HCT116 (cell line): Measurements from ENCODE around the gene NAP1L1. TPM values are rescaled to one million over a fixed set of nuclear protein-coding genes. Genes with fewer than 3 reads are reported as not detected.

Experiments
- ATAC-seq: fragments of 200-7000 bp; cut with Tn5 transposase; 2 replicates; pipeline ENCODE4 v1.9.1; 2020; ENCODE audit warnings: mild to moderate bottlenecking, moderate library complexity
- BruUV-seq: library from RNA; stranded (reverse); fragments of 400-500 nt; replicated peaks from 2 replicates; lab custom pipeline; 2021; lab: Mats Ljungman, UMichigan
- CTCF ChIA-PET: fragments of 300-600 bp; sonication (Branson Sonifier 250); formaldehyde crosslinking; loops from one replicate; lab custom pipeline; 2021; ENCODE audit warnings: antibody characterized with exemption; lab: Charles Lee
- POLR2A ChIA-PET: fragments of 300-600, 350-600 bp; sonication (Branson Sonifier 250); formaldehyde crosslinking; loops from one replicate; lab custom pipeline; 2021; ENCODE audit warnings: antibody characterized with exemption; lab: Charles Lee
- RAD21 ChIA-PET, 2 experiments: fragments of 300-600 bp; sonication (Branson Sonifier 250); formaldehyde crosslinking; loops; one replicate each; lab custom pipeline; 2023; ENCODE audit warnings: low total read pairs in 2 of 2; ENCODE audit not compliant: uncharacterized antibody in 2 of 2, unreplicated experiment in 2 of 2, low non-redundant PET in 1 of 2; lab: Charles Lee
- DNase-seq: peaks from one replicate; pipeline ENCODE4 v3.0.0-alpha.2; 2010; ENCODE audit warnings: low read depth, low spot score
- H2AFZ ChIP-seq: fragments of 200-600 bp; shearing (Covaris generic), sonication (generic); 2 replicates; pipeline ENCODE4 v1.6.1; 2017; ENCODE audit warnings: low read depth, mixed run types, mixed read lengths, antibody characterized with exemption, low read length; ENCODE audit not compliant: poor library complexity, severe bottlenecking
- H3K27ac ChIP-seq: 2 replicates; pipeline ENCODE4 v1.5.1; 2012; ENCODE audit warnings: low read depth, low read length
- H3K27me3 ChIP-seq: fragments of 200-600 bp; sonication (generic); 2 replicates; pipeline ENCODE4 v1.6.1; 2016; ENCODE audit warnings: mixed run types, low read length, mixed read lengths; ENCODE audit not compliant: insufficient read depth
- H3K36me3 ChIP-seq, 2 experiments: fragments of 200-500 bp in 1 of 2; fragments of 200-600 bp in 1 of 2; sonication (Bioruptor generic) in 1 of 2; sonication (generic) in 1 of 2; 2 replicates each; pipeline versions ENCODE4 v1.5.1 to v1.6.1; 2014 to 2016; ENCODE audit warnings: low read length in 2 of 2, inconsistent platforms in 1 of 2, mixed read lengths in 1 of 2, mixed run types in 1 of 2; ENCODE audit not compliant: insufficient read depth in 2 of 2, control insufficient read depth in 1 of 2
- H3K4me1 ChIP-seq, 2 experiments: fragments of 200-600 bp in 1 of 2; sonication (generic) in 1 of 2; 2 replicates each; pipeline versions ENCODE4 v1.5.1 to v1.6.1; 2012 to 2017; ENCODE audit warnings: low read length in 2 of 2, inconsistent platforms in 1 of 2, mild to moderate bottlenecking in 1 of 2, mixed read lengths in 1 of 2, mixed run types in 1 of 2, moderate library complexity in 1 of 2; ENCODE audit not compliant: insufficient read depth in 2 of 2, control insufficient read depth in 1 of 2
- H3K4me2 ChIP-seq: fragments of 200-600 bp; sonication (generic); 2 replicates; pipeline ENCODE4 v1.6.1; 2017; ENCODE audit warnings: mixed run types, low read length, mixed read lengths
- H3K4me3 ChIP-seq, 2 experiments: fragments of 200-600 bp in 1 of 2; sonication (generic) in 1 of 2; replicated peaks in 1 of 2; 2 replicates each; pipeline ENCODE4 v1.5.1; 2011 to 2016; ENCODE audit warnings: low read length in 2 of 2, control low read depth in 1 of 2, low read depth in 1 of 2, mild to moderate bottlenecking in 1 of 2, mixed read lengths in 1 of 2, mixed run types in 1 of 2
- H3K79me2 ChIP-seq: fragments of 200-600 bp; sonication (generic); 2 replicates; pipeline ENCODE4 v1.6.1; 2017; ENCODE audit warnings: mild to moderate bottlenecking, mixed run types, low read length, moderate library complexity, mixed read lengths; ENCODE audit not compliant: insufficient read depth
- H3K9ac ChIP-seq: fragments of 200-600 bp; sonication (generic); 2 replicates; pipeline ENCODE4 v1.6.1; 2016; ENCODE audit warnings: low read length, mixed read lengths
- H3K9me2 ChIP-seq: fragments of 200-600 bp; sonication (generic), shearing (Covaris generic); 2 replicates; pipeline ENCODE4 v1.6.1; 2017; ENCODE audit warnings: mixed run types, mild to moderate bottlenecking, moderate library complexity; ENCODE audit not compliant: insufficient read depth
- H3K9me3 ChIP-seq, 2 experiments: fragments of 200-500 bp in 1 of 2; fragments of 200-600 bp in 1 of 2; sonication (Bioruptor generic) in 1 of 2; sonication (generic) in 1 of 2; 2 replicates each; pipeline ENCODE4 v1.6.1; 2014 to 2017; ENCODE audit warnings: low read length in 2 of 2, mixed read lengths in 2 of 2, inconsistent platforms in 1 of 2, low read depth in 1 of 2, mild to moderate bottlenecking in 1 of 2, mixed run types in 1 of 2, moderate library complexity in 1 of 2; ENCODE audit not compliant: control insufficient read depth in 1 of 2, insufficient read depth in 1 of 2
- H4K20me1 ChIP-seq: fragments of 200-600 bp; sonication (generic), shearing (Covaris generic); 2 replicates; pipeline ENCODE4 v1.6.1; 2017; ENCODE audit warnings: mixed run types, mild to moderate bottlenecking, moderate library complexity; ENCODE audit not compliant: insufficient read depth
- CEBPB ChIP-seq: IDR thresholded peaks from 2 replicates; pipeline ENCODE4 v1.6.1; 2012; ENCODE audit warnings: low read depth
- EGR1 ChIP-seq: IDR thresholded peaks from 2 replicates; pipeline ENCODE4 v1.6.1; 2012; ENCODE audit warnings: low read depth
- ELF1 ChIP-seq: IDR thresholded peaks from 2 replicates; pipeline ENCODE4 v1.6.1; 2012; ENCODE audit warnings: low read depth, borderline replicate concordance
- EZH2 ChIP-seq: fragments of 200-600 bp; sonication (generic); IDR thresholded peaks from 2 replicates; pipeline ENCODE4 v1.6.1; 2017; ENCODE audit warnings: antibody characterized with exemption, mixed run types
- EZH2phosphoT487 ChIP-seq: fragments of 200-600 bp; IDR thresholded peaks from 2 replicates; pipeline ENCODE4 v1.6.1; 2018; ENCODE audit warnings: antibody characterized with exemption, borderline replicate concordance
- POLR2A ChIP-seq: IDR thresholded peaks from 2 replicates; pipeline ENCODE4 v1.7.0; 2011; ENCODE audit warnings: borderline replicate concordance; ENCODE audit not compliant: insufficient read depth, insufficient read length; ENCODE audit errors: extremely low read depth
- POLR2AphosphoS5 ChIP-seq: IDR thresholded peaks from 2 replicates; pipeline ENCODE4 v1.6.1; 2011; ENCODE audit warnings: mild to moderate bottlenecking, low read depth, low read length, moderate library complexity
- TCF7L2 ChIP-seq: IDR thresholded peaks from 2 replicates; pipeline ENCODE4 v1.7.0; 2011; ENCODE audit warnings: borderline replicate concordance, inconsistent platforms; ENCODE audit not compliant: insufficient read depth, insufficient read length; ENCODE audit errors: extremely low read depth
- ZFX ChIP-seq: fragments of 450-650 bp; IDR thresholded peaks from 2 replicates; pipeline ENCODE4 v1.6.1; 2017
- ZNF274 ChIP-seq: fragments of 200-500 bp; sonication (Bioruptor generic); IDR thresholded peaks from 2 replicates; pipeline ENCODE4 v1.6.1; 2014; ENCODE audit warnings: mild to moderate bottlenecking, low read depth, low read length, inconsistent platforms
- intact Hi-C: fragments of 100-400 bp; cut with micrococcal nuclease; formaldehyde crosslinking; loops from 2 replicates; pipeline ENCODE4 v1.10.0; 2022
- total RNA-seq: library from RNA; stranded (reverse); gene quantifications from one replicate; pipeline ENCODE4 v1.2.1, GENCODE V29; 2021; ENCODE audit not compliant: unreplicated experiment
- TF ChIP-seq, protein P1 (sequence below): IDR thresholded peaks from 2 replicates; pipeline ENCODE4 v1.6.1; 2012
- TF ChIP-seq, protein P2 (sequence below), 3 experiments: fragments of 200-600 bp in 1 of 3; sonication (generic) in 1 of 3; IDR thresholded peaks in 2 of 3; conservative IDR thresholded peaks in 1 of 3; 2 replicates each; pipeline ENCODE4 v1.5.1; 2012 to 2017; ENCODE audit warnings: low read depth in 2 of 3, low read length in 2 of 3, antibody characterized with exemption in 1 of 3, borderline replicate concordance in 1 of 3, control low read depth in 1 of 3, mild to moderate bottlenecking in 1 of 3, mixed read lengths in 1 of 3, mixed run types in 1 of 3, moderate library complexity in 1 of 3; ENCODE audit not compliant: insufficient read depth in 1 of 3
- TF ChIP-seq, protein P3 (sequence below): IDR thresholded peaks from 2 replicates; pipeline ENCODE4 v1.6.1; 2012; ENCODE audit warnings: low read depth

Gene NAP1L1
- total RNA-seq, 1 experiment from 2014 or later = 531 TPM

DNA sequence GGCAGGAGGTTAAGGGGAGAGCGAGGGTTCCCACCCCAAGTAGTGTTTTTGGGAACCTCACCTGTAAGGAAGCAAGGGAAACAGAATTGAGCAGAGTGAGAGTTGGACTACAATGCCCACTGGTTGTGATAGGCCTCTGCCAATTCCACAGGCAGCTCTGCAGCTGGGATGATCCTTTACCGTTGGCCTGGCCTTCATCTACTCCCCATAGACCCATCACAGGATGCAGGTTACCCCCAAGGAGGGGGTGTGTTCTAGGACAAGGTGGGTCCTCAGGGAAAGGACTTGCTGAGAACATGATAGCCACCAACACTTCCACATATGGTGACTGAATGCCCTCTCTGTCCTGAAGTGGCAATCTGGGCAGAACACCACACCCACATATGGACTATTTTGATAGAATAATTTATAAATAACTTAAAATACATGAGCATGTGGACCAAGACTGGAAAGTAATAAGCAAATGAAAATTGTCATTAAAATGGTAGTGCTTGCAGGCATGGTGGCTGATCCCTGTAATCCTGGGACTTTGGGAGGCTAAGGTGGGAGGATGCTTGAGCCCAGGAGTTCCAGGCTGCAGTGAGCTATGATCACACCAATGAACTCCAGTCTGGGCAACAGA lies 61.3 kb downstream of the NAP1L1 start:
- no peaks in the 10 kb centered on the region for H3K79me2 ChIP-seq
- no peak overlapping the region for H3K4me3 ChIP-seq
- no peak for DNase-seq
- no peak for ATAC-seq
- H3K27ac ChIP-seq = peak overlapping the region; percentile 88
- no peaks in the 10 kb centered on the region for H3K27me3 ChIP-seq
- H3K9ac ChIP-seq = peak overlapping the region; percentile 14; the same call in 1 of the 2 replicates
- no peaks in the 10 kb centered on the region for H3K36me3 ChIP-seq
- H4K20me1 ChIP-seq = no peaks in the 10 kb centered on the region
- BruUV-seq = no TSS peak
- H3K9me3 ChIP-seq = no peaks in the 10 kb centered on the region
- ChIA-PET POLR2A (interaction anchor here (0.8 to 5.4 kb wide), 6 partner anchors 10 to 362 kb away, joined by 3 to 23 read pairs (median 4); no protein-coding TSS in a partner anchor), CTCF (no interaction called here), RAD21 (no interaction called here)
- peaks cover 41 to 92% of the 10 kb centered on the region in 2 experiments for H3K4me1 ChIP-seq
- no peaks in the 10 kb centered on the region for H3K9me2 ChIP-seq
- H2AFZ ChIP-seq = no peak overlapping the region
- no peak overlapping the region for H3K4me2 ChIP-seq
- TF ChIP-seq POLR2AphosphoS5 = no peak
- TF ChIP-seq CEBPB = no peak
- no peak for TF ChIP-seq POLR2A
- TF ChIP-seq, protein P1, sequence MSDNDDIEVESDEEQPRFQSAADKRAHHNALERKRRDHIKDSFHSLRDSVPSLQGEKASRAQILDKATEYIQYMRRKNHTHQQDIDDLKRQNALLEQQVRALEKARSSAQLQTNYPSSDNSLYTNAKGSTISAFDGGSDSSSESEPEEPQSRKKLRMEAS = no peak
- TF ChIP-seq, protein P2, sequence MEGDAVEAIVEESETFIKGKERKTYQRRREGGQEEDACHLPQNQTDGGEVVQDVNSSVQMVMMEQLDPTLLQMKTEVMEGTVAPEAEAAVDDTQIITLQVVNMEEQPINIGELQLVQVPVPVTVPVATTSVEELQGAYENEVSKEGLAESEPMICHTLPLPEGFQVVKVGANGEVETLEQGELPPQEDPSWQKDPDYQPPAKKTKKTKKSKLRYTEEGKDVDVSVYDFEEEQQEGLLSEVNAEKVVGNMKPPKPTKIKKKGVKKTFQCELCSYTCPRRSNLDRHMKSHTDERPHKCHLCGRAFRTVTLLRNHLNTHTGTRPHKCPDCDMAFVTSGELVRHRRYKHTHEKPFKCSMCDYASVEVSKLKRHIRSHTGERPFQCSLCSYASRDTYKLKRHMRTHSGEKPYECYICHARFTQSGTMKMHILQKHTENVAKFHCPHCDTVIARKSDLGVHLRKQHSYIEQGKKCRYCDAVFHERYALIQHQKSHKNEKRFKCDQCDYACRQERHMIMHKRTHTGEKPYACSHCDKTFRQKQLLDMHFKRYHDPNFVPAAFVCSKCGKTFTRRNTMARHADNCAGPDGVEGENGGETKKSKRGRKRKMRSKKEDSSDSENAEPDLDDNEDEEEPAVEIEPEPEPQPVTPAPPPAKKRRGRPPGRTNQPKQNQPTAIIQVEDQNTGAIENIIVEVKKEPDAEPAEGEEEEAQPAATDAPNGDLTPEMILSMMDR (IDR thresholded peaks at IDR 0.05 in 2 of 3, conservative IDR thresholded peaks at IDR 0.05 in 1 of 3; ENCODE audit: borderline replicate concordance in 1 of 3, insufficient read depth in 1 of 3, low read depth in 2 of 3, low read length in 2 of 3) = no peak
- TF ChIP-seq EGR1 = no peak
- TF ChIP-seq, protein P3, sequence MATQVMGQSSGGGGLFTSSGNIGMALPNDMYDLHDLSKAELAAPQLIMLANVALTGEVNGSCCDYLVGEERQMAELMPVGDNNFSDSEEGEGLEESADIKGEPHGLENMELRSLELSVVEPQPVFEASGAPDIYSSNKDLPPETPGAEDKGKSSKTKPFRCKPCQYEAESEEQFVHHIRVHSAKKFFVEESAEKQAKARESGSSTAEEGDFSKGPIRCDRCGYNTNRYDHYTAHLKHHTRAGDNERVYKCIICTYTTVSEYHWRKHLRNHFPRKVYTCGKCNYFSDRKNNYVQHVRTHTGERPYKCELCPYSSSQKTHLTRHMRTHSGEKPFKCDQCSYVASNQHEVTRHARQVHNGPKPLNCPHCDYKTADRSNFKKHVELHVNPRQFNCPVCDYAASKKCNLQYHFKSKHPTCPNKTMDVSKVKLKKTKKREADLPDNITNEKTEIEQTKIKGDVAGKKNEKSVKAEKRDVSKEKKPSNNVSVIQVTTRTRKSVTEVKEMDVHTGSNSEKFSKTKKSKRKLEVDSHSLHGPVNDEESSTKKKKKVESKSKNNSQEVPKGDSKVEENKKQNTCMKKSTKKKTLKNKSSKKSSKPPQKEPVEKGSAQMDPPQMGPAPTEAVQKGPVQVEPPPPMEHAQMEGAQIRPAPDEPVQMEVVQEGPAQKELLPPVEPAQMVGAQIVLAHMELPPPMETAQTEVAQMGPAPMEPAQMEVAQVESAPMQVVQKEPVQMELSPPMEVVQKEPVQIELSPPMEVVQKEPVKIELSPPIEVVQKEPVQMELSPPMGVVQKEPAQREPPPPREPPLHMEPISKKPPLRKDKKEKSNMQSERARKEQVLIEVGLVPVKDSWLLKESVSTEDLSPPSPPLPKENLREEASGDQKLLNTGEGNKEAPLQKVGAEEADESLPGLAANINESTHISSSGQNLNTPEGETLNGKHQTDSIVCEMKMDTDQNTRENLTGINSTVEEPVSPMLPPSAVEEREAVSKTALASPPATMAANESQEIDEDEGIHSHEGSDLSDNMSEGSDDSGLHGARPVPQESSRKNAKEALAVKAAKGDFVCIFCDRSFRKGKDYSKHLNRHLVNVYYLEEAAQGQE = no peak
- no peak for TF ChIP-seq ZFX
- no peak for TF ChIP-seq ZNF274
- TF ChIP-seq EZH2 = no peak
- TF ChIP-seq ELF1 = no peak
- no peak for TF ChIP-seq EZH2phosphoT487
- no peak for TF ChIP-seq TCF7L2
- intact Hi-C loops = loop anchor here (5.0 to 10.0 kb wide), 2 partner anchors 131 to 688 kb away; partner anchors contain the start of genes CAPS2 and GLIPR1L1
